ENCODE measurements around the gene CAMK2A.

Gene CAMK2A

GRCh38 chr5:150266871-150267291 is 22.7 kb downstream of the CAMK2A start:
- no peak overlapping the region for H3K27ac ChIP-seq
- TF ChIP-seq ZFX (IDR thresholded peaks at IDR 0.05; ENCODE audit: borderline replicate concordance) (no peak), CTCF (IDR thresholded peaks at IDR 0.05) (no peak)

DNA sequence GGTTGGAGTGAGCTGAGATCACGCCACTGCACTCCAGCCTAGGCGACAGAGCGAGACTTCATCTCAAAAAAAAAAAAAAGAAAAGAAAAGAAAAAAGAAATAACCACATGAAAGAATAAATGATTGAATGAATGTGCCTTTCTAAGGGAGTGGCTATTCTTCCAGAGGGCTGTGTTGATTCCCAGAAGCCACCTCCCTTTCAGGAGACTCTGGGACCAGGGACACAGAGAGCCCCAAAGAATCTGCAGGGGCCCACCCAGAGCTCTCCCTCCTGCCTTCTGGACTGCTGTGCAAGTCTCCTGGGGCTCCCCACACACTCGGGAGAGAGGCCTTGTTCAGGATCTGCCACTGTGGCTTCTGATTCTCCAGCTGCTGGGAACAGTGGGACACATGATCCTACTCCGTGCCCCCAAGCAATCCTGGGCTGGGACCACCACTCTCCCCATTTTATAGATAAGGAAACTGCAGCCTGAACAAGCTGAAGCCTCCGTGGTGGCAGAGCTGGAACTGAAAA is 23.6 kb downstream of the CAMK2A start:
- H3K27ac ChIP-seq = no peak overlapping the region

DNA sequence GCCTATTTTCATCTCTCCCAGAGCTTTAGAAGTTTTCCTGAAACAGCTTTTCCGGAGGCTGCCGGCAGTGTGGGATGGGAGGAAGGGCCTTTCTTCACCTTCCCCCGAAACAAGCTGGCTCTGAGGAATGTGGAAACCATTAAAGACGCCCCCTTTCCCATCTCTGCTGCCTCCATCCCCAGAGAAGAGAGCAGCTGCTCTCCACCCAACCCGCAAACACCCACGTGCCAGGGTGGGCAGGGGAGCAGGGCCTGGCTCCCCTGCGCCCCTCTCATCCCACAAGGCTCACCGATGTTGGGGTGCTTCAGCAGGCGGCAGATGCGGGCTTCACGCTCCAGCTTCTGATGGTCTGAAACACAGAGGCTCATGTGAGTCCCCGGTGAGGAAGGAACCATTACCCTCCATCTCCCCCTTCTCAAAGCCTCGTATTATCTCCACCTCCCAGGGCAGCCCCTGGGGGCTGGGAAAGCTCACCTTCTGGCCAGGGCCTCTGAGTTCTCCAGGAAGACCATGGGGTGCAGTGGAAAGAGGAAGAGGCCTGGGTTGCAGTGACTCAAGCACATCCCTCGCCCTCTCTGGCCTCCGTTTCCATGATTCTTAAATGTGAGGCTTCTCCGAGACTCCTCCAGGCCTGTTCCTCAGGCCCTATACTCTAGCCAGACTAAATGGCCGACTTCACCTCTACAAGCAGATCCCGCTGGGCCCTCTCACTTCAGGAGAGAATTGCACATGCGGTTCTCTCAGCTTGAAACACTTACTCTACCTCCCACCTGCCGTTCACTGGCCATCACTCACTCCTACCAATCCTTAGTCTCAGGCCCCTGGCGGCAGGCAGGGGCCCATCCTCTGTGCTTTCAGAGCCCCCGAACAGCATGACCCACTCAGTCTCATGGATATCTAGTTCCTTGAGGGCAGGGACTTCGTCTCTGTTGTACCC is 24.6 kb downstream of the CAMK2A start:
- TF ChIP-seq CTCF (IDR thresholded peaks at IDR 0.05) (no peak), ZFX (IDR thresholded peaks at IDR 0.05; ENCODE audit: borderline replicate concordance) (no peak)
- H3K27ac ChIP-seq = no peak overlapping the region

More for the DNA sequence above, 23.6 kb downstream of the CAMK2A start:
- TF ChIP-seq ZFX (IDR thresholded peaks at IDR 0.05; ENCODE audit: borderline replicate concordance) = no peak
- TF ChIP-seq CTCF (IDR thresholded peaks at IDR 0.05) = no peak

GRCh38 chr5:150263801-150264621 is 25.6 kb downstream of the CAMK2A start:
- no peak overlapping the region for H3K27ac ChIP-seq
- no peak for TF ChIP-seq CTCF (IDR thresholded peaks at IDR 0.05)
- TF ChIP-seq ZFX (IDR thresholded peaks at IDR 0.05; ENCODE audit: borderline replicate concordance) = no peak

DNA sequence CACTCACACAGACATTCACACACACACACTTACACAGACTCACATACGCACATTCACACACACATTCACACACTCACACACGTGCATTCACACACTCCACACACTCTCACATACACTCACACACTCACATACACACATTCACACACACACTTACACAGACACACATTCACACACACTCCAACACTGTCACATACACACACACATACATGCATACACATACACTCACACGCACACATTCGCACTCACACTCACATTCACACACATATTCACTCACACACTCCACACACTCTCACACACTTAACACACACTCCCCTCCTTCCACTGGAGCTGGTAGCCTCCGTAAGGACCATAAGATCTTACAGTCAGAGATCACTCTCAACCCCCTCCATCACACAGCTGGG is 26.2 kb downstream of the CAMK2A start:
- TF ChIP-seq CTCF (IDR thresholded peaks at IDR 0.05) = no peak
- TF ChIP-seq ZFX (IDR thresholded peaks at IDR 0.05; ENCODE audit: borderline replicate concordance) = no peak
- H3K27ac ChIP-seq = no peak overlapping the region

GRCh38 chr5:150262502-150262901 is 27.1 kb downstream of the CAMK2A start:
- no peak overlapping the region for H3K27ac ChIP-seq
- no peak for TF ChIP-seq CTCF (IDR thresholded peaks at IDR 0.05)
- TF ChIP-seq ZFX (IDR thresholded peaks at IDR 0.05; ENCODE audit: borderline replicate concordance) = no peak
